GM18511 (cell line): Measurements from ENCODE around the gene SCLT1.
A peak's percentile ranks its signal among the peaks of the same experiment; 100 is the strongest.
"Not testable (repeated sequence)": the region's sequence is repeated elsewhere in the genome, so short reads cannot be mapped to it uniquely, and the experiment has no call there.

Source experiments
- ATAC-seq: cut with Tn5 transposase; IDR thresholded peaks from one replicate; pipeline ENCODE4 v1.9.1; 2021; ENCODE audit warnings: mild to moderate bottlenecking, moderate library complexity; ENCODE audit not compliant: unreplicated experiment

Gene SCLT1

DNA sequence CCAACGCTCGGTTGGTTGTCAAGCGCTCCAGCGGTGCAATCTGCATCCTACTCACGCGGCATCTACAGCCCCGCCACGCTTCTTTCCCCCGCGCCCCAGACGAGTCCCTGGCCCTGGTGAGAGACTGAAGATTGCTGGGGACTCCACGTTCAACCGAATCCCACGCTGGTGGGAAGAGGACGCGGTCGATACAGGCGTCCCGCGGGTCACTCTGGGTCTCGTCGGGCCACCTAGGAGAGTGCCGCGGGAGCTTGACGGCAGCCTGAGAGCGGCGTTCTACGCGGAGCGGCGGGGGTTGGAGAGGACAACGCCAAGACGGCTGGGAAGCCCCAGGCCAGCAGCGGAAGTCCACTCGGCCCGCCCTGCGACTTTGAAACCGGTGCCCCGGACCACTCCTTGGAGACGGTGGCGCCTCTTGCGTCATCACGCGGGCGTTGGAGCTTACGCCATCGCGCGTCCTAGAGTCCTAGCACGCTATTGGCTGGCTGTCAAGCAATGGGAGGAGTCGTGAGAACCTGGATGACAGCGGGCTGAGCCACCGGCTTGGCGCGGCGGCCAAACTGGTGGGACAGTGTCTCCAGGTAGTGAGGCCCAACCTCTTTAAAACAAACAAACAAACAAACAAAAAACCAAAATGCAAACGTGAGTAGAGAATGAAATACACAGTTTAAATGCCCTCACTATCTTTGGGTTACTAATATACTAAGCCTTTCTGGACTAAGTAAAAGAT, at the start of gene SCLT1:
SCLT1 (minus strand) TSS at position 349 of the 730 bp plus-strand sequence. CDS start 436 bp downstream, outside the sequence.
- ATAC-seq: peak; percentile 89

DNA sequence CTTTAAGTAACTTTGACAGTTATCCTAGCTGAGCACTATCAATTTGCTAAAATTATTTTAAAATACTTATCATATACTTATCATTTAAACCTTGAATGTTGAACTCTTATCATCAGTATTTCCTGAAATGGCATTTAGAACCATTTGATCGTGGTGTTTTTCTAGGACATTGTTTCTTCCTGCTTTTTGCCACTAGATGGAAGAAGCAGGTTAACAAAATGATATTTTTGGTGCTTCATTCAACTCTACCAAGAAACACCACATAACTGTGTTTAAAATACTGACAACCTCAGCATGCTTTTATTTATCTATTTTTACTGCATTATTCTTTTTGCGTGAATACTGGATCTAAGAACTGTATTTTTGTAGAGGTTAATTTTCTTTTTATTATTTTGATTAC, 47.2 kb upstream of the SCLT1 start:
- ATAC-seq: no peak

DNA sequence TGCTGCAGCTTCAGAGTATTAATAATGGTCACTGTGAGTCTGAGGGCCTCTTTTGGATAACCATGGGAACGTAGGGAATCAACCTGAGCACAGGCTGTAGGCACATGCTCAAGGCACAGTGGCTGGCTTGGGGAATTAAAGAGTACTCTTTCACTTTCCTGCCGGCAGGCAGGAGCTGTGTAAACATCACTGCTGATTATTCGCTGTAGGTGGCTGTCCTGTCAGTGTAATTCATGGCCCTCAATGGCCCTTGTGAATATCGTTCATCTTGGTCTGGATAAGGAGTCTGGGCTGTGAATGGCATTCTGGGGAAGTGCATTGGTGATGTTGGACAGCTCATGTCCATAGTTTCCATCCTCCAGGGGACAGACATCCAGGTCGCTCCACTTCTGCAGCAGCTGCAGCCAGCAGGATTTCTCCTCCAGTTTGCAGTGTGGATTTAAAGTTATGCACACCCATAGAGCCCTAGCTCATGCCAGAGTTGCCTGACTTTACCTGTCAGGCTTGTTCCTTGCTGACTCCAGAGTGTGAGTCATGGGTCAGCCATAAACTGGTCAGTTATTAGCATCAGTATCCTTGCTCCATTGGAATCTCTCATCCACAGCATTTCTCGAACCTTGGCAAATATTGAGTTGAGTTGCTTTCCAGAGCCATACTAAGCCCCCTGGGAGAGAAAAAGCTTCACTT, 45.6 kb upstream of the SCLT1 start:
- ATAC-seq: no peak

DNA sequence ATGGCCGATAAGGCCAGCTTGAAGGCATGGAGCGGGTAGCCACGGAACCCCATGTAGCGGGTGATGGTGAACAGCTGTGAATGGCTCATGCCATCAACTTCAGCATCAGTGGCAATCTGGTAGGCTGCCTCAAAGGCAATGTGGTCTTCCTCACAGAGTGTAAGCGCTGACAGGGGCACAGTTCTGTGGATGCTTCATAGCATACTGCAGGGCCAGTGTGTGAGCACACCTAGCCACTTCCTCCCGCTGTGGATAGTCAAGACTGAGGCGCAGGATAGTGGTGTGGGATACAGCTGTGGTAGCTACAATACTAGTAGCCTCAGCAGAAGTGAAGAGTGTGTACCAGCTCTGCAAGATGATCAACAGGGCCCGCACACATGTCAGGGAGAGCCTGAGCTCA, 43.1 kb upstream of the SCLT1 start:
- no peak for ATAC-seq

DNA sequence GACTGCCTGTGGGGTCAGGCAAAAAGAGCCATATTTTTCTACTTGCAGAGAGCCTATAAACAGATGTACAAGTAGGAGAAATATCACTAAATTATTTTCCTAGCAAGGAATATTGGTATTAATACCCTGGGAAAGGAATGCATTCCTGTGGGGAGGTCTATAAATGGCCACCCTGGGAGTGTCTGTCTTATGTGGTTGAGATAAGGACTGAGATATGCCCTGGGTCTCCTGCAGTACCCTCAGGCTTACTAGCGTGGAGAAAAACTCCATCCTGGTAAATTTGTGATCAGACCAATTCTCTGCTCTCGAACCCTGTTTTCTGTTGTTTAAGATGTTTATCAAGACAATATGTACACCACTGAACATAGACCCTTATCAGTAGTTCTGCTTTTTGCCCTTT, 38.0 kb upstream of the SCLT1 start:
- no peak for ATAC-seq

DNA sequence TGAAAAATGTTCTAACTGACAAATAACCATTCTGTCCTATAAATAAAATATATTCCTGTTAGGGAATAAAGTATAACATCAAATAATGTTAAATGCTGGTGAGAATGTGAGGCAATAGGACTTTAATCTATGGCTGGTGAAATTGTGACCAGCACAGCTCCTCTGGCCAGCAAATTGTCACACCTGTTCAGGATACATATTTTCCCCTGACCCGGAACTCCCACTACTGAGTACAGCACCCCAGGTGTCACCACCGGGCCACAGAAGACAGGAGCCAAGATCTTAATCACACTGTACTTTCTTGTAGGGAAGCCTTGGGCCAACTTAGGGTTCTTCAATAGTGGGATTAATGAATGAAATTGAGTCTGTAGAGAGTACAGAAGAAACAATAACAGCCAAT, 35.8 kb upstream of the SCLT1 start:
- no peak for ATAC-seq

DNA sequence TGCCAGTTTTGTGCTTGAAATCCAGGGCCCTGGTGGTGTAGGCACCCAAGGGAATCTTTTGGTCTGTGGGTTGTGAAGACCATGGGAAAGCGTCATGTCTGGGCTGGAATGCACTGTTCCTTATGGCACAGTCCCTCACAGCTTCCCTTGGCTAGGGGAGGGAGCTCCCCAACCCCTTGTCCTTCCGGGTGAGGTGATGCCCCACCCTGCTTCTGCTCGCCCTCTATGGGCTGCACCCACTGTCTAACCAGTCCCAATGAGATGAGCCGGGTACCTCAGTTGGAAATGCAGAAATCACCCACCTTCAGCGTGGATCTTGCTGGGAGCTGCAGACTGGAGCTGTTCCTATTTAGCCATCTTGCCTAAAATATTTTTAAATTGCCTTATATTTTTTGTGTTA, 33.3 kb upstream of the SCLT1 start:
- not testable (repeated sequence) for ATAC-seq

DNA sequence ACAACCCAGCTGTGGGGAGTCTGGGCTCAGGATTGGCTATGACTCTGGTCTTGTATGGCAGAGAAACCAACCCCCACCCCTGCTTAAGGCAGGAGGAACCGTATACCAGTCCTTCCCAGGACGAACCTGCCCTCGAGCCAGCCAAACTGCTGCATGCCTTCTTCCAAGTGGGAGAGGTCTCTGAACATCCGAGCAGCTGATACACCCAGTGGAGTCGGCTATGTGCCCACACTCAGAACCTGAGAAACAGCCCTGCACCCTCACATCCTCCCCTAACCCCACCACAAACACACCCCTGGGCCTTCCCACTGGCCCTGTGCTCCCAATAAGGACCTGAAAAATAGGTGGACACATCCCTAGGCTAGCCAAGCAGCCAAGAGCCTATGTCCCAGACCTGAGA, 24.4 kb upstream of the SCLT1 start:
- ATAC-seq: no peak

DNA sequence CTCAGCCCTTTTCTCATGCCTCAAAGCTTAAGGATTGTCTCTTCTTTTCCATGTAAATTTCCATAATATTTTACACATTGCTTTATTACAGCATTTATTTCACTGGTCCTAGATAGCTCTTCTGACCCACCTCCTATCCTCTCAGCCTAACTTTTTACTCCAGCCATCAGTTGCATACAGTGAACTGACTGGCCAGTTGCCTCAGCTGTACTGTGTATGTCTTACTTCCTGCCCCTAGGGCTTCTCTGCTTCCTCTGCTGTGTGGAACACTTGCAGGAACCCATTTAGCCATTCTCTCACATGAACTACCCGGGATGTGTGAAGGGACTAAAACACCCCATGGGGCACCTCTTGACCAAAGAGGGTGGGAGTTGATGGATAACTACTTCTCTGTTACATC, 20.6 kb upstream of the SCLT1 start:
- ATAC-seq: no peak

DNA sequence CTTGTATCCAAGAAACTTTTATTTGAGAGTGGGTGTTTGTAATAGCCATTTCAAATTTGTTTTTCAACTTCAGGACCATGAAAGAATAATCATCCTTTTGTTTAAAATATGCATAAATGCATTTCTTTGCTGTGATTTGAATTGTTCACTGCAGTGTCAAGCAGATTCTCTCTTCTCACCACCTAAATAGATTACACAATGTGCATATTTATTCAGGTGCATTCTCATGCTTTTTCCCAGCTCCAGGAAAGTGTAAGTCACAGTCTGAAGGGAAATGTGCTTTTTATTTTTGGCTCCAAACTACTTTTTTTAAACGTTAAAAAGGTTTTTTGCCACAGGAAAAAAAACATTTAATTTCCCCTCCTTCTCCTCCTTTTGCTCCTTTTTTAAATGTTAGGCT, 20.1 kb upstream of the SCLT1 start:
- ATAC-seq: no peak

DNA sequence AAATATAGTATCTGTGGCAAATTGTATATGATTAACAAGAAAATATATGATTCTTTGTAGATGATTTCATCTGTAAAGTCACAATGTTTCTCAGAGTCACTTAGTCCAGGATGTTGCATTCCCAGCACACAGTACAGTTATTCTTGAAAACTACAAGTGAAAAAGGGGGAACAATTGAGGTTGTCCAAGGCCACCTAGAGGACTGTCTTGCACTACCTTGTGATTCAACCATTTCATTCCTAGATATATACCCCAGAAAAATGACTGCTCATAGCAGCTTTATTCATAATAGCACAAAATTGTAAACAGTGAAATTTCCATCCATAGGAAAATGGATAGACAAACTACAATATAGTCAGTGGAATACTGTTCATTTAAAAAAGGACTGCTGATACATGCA, 18.6 kb upstream of the SCLT1 start:
- no peak for ATAC-seq

DNA sequence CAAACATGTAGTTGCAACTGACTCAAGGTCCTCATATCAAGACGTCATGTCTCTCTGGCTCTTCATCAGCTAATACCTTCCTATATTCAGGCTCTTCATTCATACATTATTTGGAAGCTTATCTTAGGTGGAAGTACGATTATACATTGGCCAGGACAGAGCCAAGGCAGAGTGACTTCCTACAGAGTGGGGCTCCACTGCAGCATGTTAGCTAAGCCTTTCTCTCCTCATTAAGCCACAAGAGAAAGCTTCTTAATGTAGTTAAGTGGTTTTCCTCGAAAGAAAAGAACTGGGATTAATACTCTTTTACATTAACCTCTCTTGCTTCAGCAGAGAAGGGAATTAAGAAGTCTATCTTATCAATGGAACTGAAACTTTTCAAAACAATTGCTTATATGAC, 17.6 kb upstream of the SCLT1 start:
- ATAC-seq: no peak

DNA sequence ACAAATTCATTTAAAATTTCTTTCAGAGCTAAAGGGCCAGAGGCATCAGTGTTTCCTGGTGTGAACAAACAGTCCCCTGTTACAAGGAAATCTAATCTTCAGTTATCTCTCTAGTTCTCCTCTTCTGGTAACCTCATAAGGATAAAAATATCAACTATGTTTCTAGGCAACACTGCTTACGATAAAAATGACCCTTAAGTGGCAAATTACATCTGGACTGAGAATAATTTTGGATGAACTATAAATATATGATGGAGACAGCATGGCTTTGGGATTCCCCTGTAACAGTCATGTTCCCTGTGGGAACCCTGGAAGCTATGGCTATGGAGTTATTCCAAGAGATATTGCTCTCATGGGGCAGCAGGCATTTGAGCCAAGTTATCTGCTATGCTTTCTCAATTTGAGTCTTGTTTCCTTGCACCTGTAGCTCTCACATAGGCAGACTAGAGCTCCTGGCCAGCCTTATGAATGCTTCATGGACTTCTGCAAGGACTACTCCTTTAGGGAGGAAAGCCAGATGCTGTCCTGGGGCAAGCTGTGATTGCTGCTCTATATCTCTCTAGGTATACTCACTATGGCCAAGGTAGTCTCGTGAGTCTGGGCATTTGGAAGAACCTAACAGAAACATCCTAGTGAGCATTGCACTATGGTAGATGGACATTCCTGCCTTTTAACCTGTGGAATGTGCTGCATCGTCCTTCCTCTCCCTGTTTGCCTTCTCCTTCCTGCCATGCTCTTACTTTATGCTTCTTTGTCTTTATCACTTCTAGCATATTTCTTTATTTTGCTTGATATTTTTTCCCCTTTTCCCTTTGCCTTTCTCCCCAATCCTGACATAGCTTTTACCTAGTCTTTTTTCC, 16.9 kb upstream of the SCLT1 start:
- ATAC-seq: no peak

DNA sequence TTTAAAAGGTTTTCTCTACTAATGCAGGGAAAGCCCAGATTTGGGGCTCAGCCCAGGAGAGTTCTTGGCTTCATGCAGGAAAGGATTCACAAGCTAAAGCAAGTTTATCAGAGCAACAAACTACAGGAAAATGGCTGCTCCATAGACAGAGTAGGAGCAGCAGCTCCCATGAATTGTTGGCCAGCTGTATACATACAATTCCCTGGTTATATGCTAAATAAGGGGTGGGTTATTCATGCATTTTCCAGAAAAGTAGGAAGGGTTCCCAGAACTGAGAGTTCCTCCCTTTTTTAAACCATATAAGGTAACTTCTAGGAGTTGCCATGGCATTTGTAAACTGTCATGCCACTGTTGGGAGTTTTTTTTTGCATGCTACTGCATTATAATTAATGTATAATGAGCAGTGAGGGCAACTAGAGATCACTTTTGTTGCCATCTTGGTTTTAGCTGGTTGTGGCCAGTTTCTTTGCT, 5.2 kb upstream of the SCLT1 start:
- ATAC-seq: no peak

DNA sequence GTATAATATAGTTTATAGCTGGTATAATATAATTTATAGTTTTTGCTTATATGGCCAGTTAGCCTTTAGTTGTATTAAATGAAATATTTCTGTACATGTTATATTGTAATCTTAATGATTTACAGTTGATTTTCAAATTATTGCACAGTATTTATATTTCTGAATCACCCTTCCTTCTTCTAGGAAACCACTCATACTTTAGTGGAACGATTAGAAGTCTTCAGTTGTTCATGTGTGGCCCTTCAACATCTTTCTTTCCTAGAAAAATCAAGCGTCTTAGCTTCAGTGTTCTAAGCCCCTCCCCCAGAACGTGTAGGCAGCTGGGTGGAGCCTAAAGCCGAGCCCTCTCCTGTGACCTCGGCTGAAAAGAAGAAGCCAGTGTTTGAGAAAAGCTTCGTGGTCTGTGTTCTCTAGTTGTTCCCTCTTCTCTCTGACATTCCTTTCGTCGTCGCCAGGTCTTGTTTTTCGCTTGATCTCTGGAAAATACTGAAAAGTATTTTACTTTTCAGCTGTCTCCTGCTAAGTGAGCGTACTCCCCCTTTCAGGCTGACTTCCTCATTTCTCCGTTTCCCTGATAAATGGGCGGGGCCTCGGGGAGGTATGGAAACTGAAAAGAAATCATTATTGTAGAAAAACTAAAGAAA, 2.6 kb upstream of the SCLT1 start, which contains the start of gene C4orf33:
C4orf33 (plus strand) TSS at position 342 of the 644 bp plus-strand sequence. CDS start 6,459 bp downstream, outside the sequence.
- ATAC-seq: peak; percentile 48

DNA sequence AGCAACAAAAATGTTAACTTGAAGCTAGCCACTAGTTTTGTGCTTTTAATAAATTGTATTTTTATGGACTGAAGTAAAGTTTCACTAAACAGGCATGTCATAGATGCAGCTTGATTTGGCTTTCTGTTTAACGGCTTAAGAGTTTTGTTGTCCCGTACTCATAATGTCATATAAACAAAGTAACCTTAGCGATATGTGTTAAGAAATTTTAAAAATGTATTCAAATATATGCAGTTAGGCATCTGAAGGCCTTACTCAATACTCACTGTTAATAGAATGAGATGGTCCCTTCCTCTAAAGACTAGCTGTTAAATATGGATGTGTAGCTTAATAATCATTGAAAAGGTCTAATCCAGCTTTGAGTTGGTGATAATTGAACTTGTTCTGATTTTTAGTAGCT, 1.0 kb upstream of the SCLT1 start:
- ATAC-seq: no peak

DNA sequence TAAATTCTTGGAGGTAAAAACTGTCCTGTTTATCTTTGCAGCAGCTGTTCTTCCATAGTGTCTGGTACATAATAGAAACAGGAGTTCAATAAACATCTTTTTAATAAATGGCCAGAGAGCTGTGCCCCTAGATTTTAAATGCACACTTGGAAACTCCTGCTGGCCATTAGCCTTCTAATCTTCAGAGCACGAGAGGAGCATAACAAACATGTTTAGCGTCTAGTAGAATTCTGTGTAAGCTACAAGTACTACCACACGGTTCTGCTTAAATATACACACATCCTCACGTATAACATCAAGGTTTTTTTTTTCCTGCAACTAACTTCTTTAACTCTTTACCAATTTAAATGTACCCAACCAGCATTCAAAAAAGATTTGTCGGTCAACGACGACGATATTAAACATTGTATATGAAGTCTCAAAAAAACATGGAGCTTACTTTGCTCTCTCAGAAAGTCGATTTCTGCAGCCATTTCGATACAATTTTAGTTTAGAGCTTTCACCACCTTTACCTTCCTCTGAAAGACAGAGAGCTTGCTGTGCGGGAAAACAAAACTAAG, 628 bp downstream of the SCLT1 start:
- no peak for ATAC-seq

DNA sequence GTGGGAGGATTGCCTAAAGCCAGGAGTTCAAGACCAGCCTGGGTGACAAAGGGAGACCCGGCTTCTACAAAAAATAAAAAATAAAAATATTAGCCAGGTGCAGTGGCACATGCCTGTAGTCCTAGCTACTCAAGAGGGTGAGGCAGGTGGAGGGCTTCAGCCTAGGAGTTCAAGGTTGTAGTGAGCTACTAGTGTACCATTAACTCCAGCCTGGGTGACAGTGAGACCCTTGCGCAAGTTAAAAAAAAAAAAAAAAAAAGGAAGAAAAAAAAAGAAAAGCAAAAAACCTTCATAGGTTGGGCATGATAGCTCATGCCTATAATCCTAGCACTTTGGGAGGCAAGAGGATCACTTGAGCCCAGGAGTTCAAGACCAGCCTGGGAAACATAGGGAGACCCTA, 5.8 kb downstream of the SCLT1 start:
- no peak for ATAC-seq

DNA sequence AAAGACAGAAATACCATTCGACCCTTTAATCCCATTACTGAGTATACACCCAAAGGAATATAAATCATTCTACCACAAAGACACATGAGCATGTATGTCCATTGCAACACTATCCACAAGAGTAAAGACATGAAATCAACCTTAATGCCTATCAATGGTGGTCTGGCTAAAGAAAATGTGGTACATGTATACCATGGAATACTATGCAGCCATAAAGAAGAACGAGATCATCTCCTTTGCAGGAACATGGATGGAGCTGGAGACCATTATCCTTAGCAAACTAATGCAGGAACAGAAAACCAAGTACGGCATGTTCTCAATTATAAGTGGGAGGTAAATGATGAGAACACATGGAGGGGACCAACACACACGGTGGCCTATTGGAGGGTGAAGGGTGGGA, 7.9 kb downstream of the SCLT1 start:
- ATAC-seq: no peak

DNA sequence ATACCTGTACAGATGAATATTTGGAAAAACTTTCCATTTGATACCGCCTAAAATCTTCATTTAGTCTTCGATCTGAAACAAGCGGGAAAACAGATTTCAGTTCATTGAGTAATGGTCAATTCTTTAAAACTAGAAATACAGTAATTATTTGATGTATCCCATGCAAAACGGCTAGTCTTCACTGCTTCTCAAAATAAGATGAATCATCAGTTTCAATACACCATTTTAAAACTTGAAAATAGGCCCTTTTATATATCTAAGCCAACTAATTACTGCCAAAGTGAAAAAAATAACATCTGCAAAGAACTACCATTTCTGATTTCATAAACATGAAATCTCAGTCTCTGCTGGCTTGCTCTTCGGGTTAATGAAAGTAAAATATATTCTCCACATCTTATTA, 11.0 kb downstream of the SCLT1 start:
- no peak for ATAC-seq

DNA sequence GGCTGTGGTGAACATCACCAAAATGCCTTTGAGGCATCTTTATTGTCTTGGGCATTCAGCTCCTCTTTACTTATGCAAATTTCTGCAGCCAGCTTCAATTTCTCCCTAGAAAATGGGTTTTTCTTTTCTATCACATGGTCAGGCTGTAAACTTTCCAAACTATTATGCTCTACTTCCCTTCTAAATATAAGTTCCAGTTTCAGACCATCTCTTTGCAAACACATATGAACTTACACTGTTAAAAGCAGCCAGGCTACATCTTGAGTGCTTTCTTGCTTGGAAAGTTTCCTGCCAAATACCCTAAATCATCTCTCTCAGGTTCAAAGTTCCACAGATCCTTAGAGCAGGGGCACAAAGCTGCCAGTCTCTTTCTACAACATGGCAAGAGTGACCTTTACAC, 13.2 kb downstream of the SCLT1 start:
- ATAC-seq: no peak
